Panc1 (cell line): ENCODE results near the gene AMBRA1.

Source experiments
- POLR2AphosphoS5 ChIP-seq: IDR thresholded peaks from 2 replicates; pipeline ENCODE4 v1.6.1; 2012; ENCODE audit warnings: mild to moderate bottlenecking, low read depth, low read length, moderate library complexity
- REST ChIP-seq, 2 experiments: IDR thresholded peaks; 2 replicates each; pipeline ENCODE4 v1.6.1; 2011 to 2012; ENCODE audit warnings: low read depth in 2 of 2, control low read depth in 1 of 2, low read length in 1 of 2, mild to moderate bottlenecking in 1 of 2, moderate library complexity in 1 of 2; ENCODE audit not compliant: insufficient read depth in 1 of 2
- SIN3A ChIP-seq: IDR thresholded peaks from 2 replicates; pipeline ENCODE4 v1.6.1; 2012; ENCODE audit warnings: low read depth, mild to moderate bottlenecking, low read length, moderate library complexity, borderline replicate concordance; ENCODE audit not compliant: insufficient read depth
- TF ChIP-seq, protein P1 (sequence below): fragments of 450-650 bp; IDR thresholded peaks from 2 replicates; pipeline ENCODE4 v1.5.1; 2017; ENCODE audit warnings: mild to moderate bottlenecking

- TF ChIP-seq, protein P1, sequence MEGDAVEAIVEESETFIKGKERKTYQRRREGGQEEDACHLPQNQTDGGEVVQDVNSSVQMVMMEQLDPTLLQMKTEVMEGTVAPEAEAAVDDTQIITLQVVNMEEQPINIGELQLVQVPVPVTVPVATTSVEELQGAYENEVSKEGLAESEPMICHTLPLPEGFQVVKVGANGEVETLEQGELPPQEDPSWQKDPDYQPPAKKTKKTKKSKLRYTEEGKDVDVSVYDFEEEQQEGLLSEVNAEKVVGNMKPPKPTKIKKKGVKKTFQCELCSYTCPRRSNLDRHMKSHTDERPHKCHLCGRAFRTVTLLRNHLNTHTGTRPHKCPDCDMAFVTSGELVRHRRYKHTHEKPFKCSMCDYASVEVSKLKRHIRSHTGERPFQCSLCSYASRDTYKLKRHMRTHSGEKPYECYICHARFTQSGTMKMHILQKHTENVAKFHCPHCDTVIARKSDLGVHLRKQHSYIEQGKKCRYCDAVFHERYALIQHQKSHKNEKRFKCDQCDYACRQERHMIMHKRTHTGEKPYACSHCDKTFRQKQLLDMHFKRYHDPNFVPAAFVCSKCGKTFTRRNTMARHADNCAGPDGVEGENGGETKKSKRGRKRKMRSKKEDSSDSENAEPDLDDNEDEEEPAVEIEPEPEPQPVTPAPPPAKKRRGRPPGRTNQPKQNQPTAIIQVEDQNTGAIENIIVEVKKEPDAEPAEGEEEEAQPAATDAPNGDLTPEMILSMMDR, result no peak
- TF ChIP-seq POLR2AphosphoS5 (no peak), SIN3A (no peak), REST (IDR thresholded peaks at IDR 0.05; ENCODE audit: insufficient read depth in 1 of 2, low read depth in 2 of 2, low read length in 1 of 2) (no peak)
Measured at GRCh38 chr11:46526216-46527215, 67.3 kb downstream of the AMBRA1 start.
